HUES64 (cell line): Measurements from ENCODE around the gene ZNF562.
"Not testable (repeated sequence)": the region's sequence is repeated elsewhere in the genome, so short reads cannot be mapped to it uniquely, and the experiment has no call there.

ENCODE experiments used
- H3K27ac ChIP-seq: 2 replicates; pipeline ENCODE4 v1.7.0; 2013; ENCODE audit warnings: low read depth, low read length, inconsistent platforms
- H3K27me3 ChIP-seq: 2 replicates; pipeline ENCODE4 v1.6.1; 2013; ENCODE audit warnings: mild to moderate bottlenecking, low read length; ENCODE audit not compliant: insufficient read depth
- H3K36me3 ChIP-seq: 2 replicates; pipeline ENCODE4 v1.6.1; 2013; ENCODE audit warnings: mild to moderate bottlenecking, low read length; ENCODE audit not compliant: insufficient read depth
- H3K4me1 ChIP-seq: 2 replicates; pipeline ENCODE4 v1.6.1; 2013; ENCODE audit warnings: mild to moderate bottlenecking, low read length, moderate library complexity; ENCODE audit not compliant: insufficient read depth
- H3K4me3 ChIP-seq: 2 replicates; pipeline ENCODE4 v1.5.1; 2013; ENCODE audit warnings: mild to moderate bottlenecking, low read length, moderate library complexity
- H3K9ac ChIP-seq: 2 replicates; pipeline ENCODE4 v1.6.1; 2013; ENCODE audit warnings: mild to moderate bottlenecking, low read depth, low read length
- H3K9me3 ChIP-seq: 2 replicates; pipeline ENCODE4 v1.6.1; 2013; ENCODE audit warnings: low read depth, low read length; ENCODE audit not compliant: insufficient read depth
- WGBS: fragments of 150-250, 120-280 bp; methylation state at CpG from one replicate; pipeline ENCODE4 v1.1.7; 2013; ENCODE audit warnings: missing lambda C conversion rate; 5-methylcytosine and 5-hydroxymethylcytosine counted together

Gene ZNF562

DNA sequence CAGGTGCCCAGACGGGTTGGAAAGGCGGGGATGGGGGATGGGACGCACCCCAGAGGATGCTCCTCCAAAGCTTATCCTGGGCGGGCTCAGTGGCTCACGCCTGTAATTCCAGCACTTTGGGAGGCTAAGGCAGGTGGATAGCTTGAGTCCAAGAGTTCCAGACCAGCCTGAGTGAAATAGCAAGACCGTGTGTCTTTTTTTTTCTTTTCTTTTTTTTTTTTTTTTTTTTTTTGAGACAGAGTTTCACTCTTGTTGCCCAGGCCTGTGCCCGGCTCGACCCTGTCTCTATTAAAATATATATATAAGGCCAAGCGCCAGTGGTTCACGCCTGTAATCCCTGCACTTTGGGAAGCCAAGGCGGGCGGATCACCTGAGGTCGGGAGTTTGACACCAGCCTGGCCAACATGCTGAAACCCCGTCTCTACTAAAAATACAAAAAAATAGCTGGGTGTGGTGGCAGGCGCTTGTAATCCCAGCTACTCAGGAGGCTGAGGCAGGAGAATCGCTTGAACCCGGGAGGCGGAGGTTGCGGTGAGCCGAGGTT lies 530 bp upstream of the ZNF562 start:
- 67% methylated on average over 19 of the region's 20 CpGs for WGBS
- peak overlapping the region; percentile 92 for H3K9ac ChIP-seq
- H3K27ac ChIP-seq = peak overlapping the region; percentile 96
- not testable (repeated sequence) for H3K27me3 ChIP-seq, H3K4me1 ChIP-seq
- peaks cover 30% of the 10 kb centered on the region for H3K36me3 ChIP-seq
- H3K4me3 ChIP-seq = peak overlapping the region; percentile 82
- peaks cover 18% of the 10 kb centered on the region for H3K9me3 ChIP-seq

DNA sequence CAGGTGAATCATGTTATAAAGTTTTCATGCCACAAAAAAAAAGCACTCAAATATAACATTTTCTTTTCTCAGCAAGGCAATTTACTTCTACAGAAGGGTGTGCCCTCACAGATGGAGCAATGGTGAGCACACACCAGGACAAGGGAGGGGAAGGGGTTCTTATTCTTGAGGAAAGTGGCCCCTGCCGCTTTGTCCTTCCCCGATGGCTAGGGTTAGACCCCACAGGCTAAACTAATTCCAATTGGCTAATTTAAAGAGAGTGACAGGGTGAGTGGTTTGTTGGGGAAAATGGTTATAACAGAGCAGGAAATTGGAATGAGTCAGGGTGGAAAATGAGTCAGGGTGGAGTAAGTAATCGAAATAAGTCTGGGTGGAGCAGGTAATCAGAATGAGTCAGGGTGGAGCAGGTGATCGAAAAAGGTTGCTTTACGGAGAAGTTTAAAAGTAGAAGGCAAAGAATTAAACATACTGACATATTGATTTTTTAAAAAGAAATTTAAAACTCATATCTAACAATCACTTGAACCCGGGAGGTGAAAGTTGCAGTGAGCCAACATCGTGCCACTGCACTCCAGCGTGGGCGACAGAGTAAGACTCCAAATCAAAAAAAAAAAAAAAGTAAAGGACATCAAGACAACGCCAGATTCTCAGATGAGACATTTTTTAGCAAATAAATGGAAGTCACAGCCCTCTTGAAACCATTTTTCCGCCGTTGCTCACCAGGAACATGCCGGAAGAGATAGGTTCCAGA lies 813 bp downstream of the ZNF562 start:
- H3K4me3 ChIP-seq = peak overlapping the region; percentile 82
- WGBS = 29% methylated on average over 12 of the region's 13 CpGs
- no peaks in the 10 kb centered on the region for H3K27me3 ChIP-seq
- H3K9me3 ChIP-seq = peaks cover 18% of the 10 kb centered on the region
- peak overlapping the region; percentile 96 for H3K27ac ChIP-seq
- H3K36me3 ChIP-seq = peaks cover 35% of the 10 kb centered on the region
- H3K9ac ChIP-seq = peak overlapping the region; percentile 92
- no peaks in the 10 kb centered on the region for H3K4me1 ChIP-seq

DNA sequence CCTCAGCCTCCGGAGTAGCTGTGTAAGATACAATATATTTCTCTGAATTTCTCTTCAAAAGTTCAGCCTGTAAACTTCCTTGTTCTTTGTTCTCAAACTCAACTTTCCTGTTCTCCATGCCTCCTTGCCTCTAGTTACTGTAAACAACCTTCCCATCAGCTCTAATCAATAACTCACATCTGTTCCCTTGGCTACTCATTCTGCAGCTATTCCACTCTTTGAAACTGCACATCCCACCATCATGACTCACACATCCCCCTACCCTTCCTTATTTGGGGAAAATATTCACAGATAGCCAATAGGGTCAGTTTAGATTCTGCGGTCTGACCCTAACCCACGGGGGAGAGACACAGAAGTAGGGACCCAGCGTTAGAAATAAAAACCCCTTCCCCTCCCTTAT lies 2.0 kb downstream of the ZNF562 start:
- no peaks in the 10 kb centered on the region for H3K4me1 ChIP-seq
- peaks cover 24% of the 10 kb centered on the region for H3K9me3 ChIP-seq
- WGBS = 95% methylated on average over 4 of the region's 4 CpGs
- no peaks in the 10 kb centered on the region for H3K27me3 ChIP-seq
- H3K9ac ChIP-seq = no peak overlapping the region
- 0 out of 2 replicates have a peak overlapping the region, but pooled peaks have one; percentile 82 for H3K4me3 ChIP-seq
- H3K36me3 ChIP-seq = peaks cover 45% of the 10 kb centered on the region
- H3K27ac ChIP-seq = no peak overlapping the region

GRCh38 chr19:9671655-9672054 lies 3.2 kb downstream of the ZNF562 start:
- H3K9ac ChIP-seq = no peak overlapping the region
- no peaks in the 10 kb centered on the region for H3K27me3 ChIP-seq
- H3K4me1 ChIP-seq = no peaks in the 10 kb centered on the region
- H3K27ac ChIP-seq = no peak overlapping the region
- H3K9me3 ChIP-seq = peaks cover 24% of the 10 kb centered on the region
- 92% methylated on average over 3 of the region's 3 CpGs for WGBS
- H3K36me3 ChIP-seq = peaks cover 47% of the 10 kb centered on the region
- H3K4me3 ChIP-seq = no peak overlapping the region

- WGBS = 93% methylated on average over 2 of the region's 2 CpGs
- H3K36me3 ChIP-seq = peaks cover 47% of the 10 kb centered on the region
Measured at GRCh38 chr19:9668544-9668943, 6.4 kb downstream of the ZNF562 start.

GRCh38 chr19:9667898-9668297 lies 7.0 kb downstream of the ZNF562 start:
- H3K9ac ChIP-seq = no peak overlapping the region
- no peak overlapping the region for H3K27ac ChIP-seq
- peaks cover 41% of the 10 kb centered on the region for H3K36me3 ChIP-seq
- H3K4me3 ChIP-seq = no peak overlapping the region
- no peaks in the 10 kb centered on the region for H3K27me3 ChIP-seq
- peaks cover 11% of the 10 kb centered on the region for H3K9me3 ChIP-seq
- WGBS = 100% methylated on average over 3 of the region's 3 CpGs
- no peaks in the 10 kb centered on the region for H3K4me1 ChIP-seq

More at GRCh38 chr19:9668544-9668943, 6.4 kb downstream of the ZNF562 start:
- H3K27me3 ChIP-seq = no peaks in the 10 kb centered on the region
- peaks cover 18% of the 10 kb centered on the region for H3K9me3 ChIP-seq
- no peak overlapping the region for H3K27ac ChIP-seq
- H3K4me3 ChIP-seq = no peak overlapping the region
- no peak overlapping the region for H3K9ac ChIP-seq
- H3K4me1 ChIP-seq = no peaks in the 10 kb centered on the region

GRCh38 chr19:9658769-9659168 lies 16.1 kb downstream of the ZNF562 start:
- WGBS = 99% methylated on average over 2 of the region's 2 CpGs
- Histone ChIP-seq H3K9me3 (peaks cover 24% of the 10 kb centered on the region), H3K27ac (no peak overlapping the region), H3K36me3 (peaks cover 56% of the 10 kb centered on the region), H3K9ac (no peak overlapping the region), H3K4me3 (no peak overlapping the region), H3K4me1 (no peaks in the 10 kb centered on the region), H3K27me3 (no peaks in the 10 kb centered on the region)

DNA sequence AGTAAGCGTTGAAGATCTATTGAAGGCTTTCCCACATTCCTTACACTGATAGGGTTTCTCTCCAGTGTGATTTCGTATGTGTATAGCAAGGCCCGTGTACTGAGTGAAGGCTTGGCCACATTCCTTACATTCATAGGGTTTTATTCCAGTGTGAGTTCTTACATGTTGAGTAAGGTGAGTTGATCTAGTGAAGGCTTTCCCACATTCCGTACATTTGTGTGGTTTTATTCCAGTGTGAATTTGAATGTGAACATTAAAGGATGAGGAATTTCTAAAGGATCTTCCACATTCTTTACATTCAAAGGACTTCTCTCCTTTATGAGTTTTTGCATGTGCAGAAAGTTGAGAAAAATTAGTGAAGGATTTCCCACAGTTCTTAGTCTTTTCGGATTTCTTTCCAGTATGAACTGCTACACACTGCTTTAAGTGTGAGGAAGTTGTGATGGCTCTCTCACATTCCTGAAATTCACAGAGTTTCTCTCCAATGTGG lies 21.8 kb downstream of the ZNF562 start:
- H3K27me3 ChIP-seq, H3K9ac ChIP-seq, H3K4me3 ChIP-seq, H3K27ac ChIP-seq: not testable (repeated sequence)
- Histone ChIP-seq H3K4me1 (peaks cover 12% of the 10 kb centered on the region), H3K36me3 (peaks cover 87% of the 10 kb centered on the region), H3K9me3 (peaks cover 56% of the 10 kb centered on the region)
- 100% methylated on average over 2 of the region's 5 CpGs for WGBS

DNA sequence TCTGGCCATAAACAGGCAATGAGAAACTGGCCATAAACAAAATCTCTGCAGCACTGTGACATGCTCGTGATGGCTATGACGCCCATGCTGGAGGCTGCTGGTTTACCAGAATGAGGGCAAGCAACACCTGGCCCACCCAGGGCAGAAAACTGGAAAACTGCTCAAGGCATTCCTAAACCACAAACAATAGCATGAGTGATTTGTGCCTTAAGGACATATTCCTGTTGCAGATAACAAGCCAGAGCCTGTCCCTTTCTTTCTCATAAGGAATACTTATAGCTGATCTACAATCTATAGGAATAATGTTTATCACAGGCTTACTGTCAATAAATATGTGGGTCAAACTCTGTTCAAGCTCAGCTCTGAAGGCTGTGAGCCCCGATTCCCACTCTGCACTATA lies 23.4 kb downstream of the ZNF562 start:
- not testable (repeated sequence) for H3K27ac ChIP-seq, H3K9ac ChIP-seq, H3K4me3 ChIP-seq, H3K27me3 ChIP-seq
- Histone ChIP-seq H3K36me3 (peaks cover 79% of the 10 kb centered on the region), H3K4me1 (peaks cover 14% of the 10 kb centered on the region), H3K9me3 (peaks cover 56% of the 10 kb centered on the region)
- WGBS = 96% methylated on average over 3 of the region's 3 CpGs

DNA sequence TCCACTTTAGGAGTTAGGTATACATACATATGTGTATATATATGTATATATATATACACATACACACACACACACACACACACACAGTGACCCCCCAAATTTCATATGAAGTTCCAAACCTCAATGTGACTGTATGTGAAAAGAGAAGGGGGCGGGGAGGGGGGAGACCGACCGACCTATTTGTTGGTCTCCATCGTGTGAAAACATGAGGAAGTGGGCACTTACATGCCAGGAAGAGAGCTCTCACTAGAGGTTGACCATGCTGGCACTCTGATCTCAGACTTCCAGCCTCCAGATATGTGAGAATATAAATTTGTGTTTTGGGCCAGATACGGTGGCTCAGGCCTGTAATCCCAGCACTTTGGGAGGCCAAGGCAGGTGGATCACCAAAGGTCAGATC lies 24.6 kb downstream of the ZNF562 start:
- WGBS = 91% methylated on average over 5 of the region's 5 CpGs
- no peak overlapping the region for H3K9ac ChIP-seq
- H3K9me3 ChIP-seq = peaks cover 47% of the 10 kb centered on the region
- H3K36me3 ChIP-seq = peaks cover 77% of the 10 kb centered on the region
- H3K4me1 ChIP-seq = peaks cover 14% of the 10 kb centered on the region
- H3K27me3 ChIP-seq = no peaks in the 10 kb centered on the region
- H3K4me3 ChIP-seq = no peak overlapping the region
- H3K27ac ChIP-seq = peak overlapping the region; percentile 81

DNA sequence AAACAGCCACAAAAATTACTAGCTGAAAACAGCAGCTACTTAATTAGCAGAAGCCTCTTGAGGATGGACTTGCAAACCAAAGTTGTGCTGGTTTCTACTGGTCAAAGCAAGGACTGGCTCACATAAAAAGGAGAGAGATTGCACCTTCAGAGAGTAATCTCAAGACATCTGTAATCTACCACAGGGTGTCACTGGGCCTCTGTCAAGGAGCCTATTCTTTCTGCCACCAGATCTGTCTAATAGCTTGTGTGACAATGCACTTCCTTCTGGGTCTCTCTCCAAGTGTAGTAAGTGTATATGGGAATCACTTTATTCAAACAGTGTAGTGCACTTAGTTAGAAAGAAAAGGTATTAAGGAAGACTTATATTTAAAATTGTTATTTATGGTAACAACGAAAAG lies 29.4 kb downstream of the ZNF562 start:
- H3K9me3 ChIP-seq = peaks cover 16% of the 10 kb centered on the region
- no peak overlapping the region for H3K27ac ChIP-seq
- H3K36me3 ChIP-seq = peaks cover 45% of the 10 kb centered on the region
- H3K9ac ChIP-seq = no peak overlapping the region
- WGBS = no CpG with 5 or more reads among the region's 1 CpG
- H3K4me1 ChIP-seq = peaks cover 12% of the 10 kb centered on the region
- no peak overlapping the region for H3K4me3 ChIP-seq
- no peaks in the 10 kb centered on the region for H3K27me3 ChIP-seq
